ENCODE measurements around the gene TMEM203. TPM values are rescaled to one million over a fixed set of nuclear protein-coding genes. Genes with fewer than 3 reads are reported as not detected.

TMEM203 gene
- polyA plus RNA-seq, 1 of the 3 experiments (the other 2 are of a cell fraction), result 55.6 TPM

DNA sequence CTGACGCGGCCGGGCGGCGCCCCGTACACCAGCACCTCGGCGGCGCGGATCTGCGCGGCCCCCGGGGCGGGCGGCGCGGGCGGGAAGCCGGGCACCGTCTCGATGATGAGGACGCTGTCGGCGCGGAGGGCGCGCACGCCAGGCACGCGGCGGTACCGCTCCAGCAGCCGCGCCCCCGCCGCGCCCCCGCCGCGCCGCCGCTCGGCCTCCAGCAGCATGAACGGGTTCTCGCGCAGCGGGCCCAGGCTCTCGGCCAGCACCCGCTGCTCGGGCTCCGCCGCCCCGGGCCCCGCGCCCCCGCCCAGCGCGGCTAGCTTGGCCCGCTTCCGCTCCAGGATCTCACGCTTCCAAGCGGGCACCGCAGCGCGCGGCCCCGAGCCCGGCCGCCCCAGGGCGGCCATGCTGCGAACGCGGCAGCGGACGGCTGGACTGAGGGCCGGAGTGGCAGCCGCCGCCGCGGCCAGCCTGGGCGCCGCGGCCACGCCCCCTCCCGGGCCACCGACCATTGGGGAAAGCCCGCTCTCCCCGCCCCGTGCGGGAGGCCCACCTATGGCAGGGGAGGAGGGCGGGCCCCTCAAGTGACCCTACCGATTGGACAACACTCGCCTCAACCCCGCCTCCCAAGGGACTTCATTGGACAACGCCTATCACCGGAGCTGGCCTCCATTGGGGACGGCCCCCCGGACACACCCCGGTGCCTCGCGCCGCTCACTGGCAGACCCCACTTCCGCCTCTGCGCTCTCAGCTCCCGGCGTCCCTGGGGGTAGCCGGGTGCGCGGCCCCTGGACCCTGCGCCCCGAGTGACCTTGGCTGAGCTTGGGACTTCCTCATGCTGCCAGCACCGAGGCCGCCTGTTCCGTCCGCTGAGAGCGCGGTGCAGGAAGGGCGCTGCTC, 4.9 kb downstream of the TMEM203 start, which contains the start of gene TPRN:
Gene TPRN, minus strand, starts transcription at position 431 of the 894 bp plus-strand sequence. Its CDS starts 30 bp downstream, at position 401.
- H3K9me2 ChIP-seq, result no peaks in the 10 kb centered on the region
- peak within 1 kb of the TSS; percentile 46 to 87; a peak in 3 of 4 replicates for H3K27ac ChIP-seq (ENCODE audit: low read depth in 2 of 2, low read length in 1 of 2)
- H3F3A ChIP-seq (replicated peaks; ENCODE audit: insufficient read depth), result peaks cover 14% of the 10 kb centered on the region
- H3K9ac ChIP-seq, result peak within 1 kb of the TSS; percentile 66; the same call in 1 of the 2 replicates
- WGBS (ENCODE audit: low lambda C conversion rate), result 0% methylated on average over 15 of the region's 118 CpGs
- no peaks in the 10 kb centered on the region for H3K36me3 ChIP-seq (replicated peaks in 1 of 2; ENCODE audit: control insufficient read depth in 1 of 2, insufficient read depth in 2 of 2, low read length in 1 of 2)
- peak; percentile 100 for DNase-seq
- peak within 1 kb of the TSS; percentile 99 for H3K4me2 ChIP-seq
- H4K20me1 ChIP-seq (ENCODE audit: insufficient read depth), result peaks cover 33% of the 10 kb centered on the region
- H3K27me3 ChIP-seq (ENCODE audit: insufficient read depth), result no peaks in the 10 kb centered on the region
- peak within 1 kb of the TSS; percentile 83; the same call in 1 of the 2 replicates for H2AFZ ChIP-seq (ENCODE audit: low read depth)
- no peaks in the 10 kb centered on the region for H3K9me3 ChIP-seq
- peaks cover 15 to 45% of the 10 kb centered on the region in 2 experiments; a peak in 3 of 4 replicates for H3K4me1 ChIP-seq (ENCODE audit: control insufficient read depth in 1 of 2, insufficient read depth in 2 of 2, low read depth in 1 of 2, low read length in 1 of 2)
- peak within 1 kb of the TSS; percentile 70 to 83 for H3K4me3 ChIP-seq (ENCODE audit: low read depth in 2 of 2, low read length in 1 of 2)
- ChIA-PET POLR2A (interaction anchor here (0.6 to 1.4 kb wide), 7 partner anchors 8 to 222 kb away, joined by 3 to 9 read pairs (median 5); partner anchors contain the start of gene SSNA1), CTCF (interaction anchor here (0.9 to 1.4 kb wide), 5 partner anchors 22 to 171 kb away, joined by 3 to 6 read pairs (median 3); partner anchors contain the start of genes NRARP and UAP1L1)
- peaks cover 80% of the 10 kb centered on the region for H3K79me2 ChIP-seq (ENCODE audit: insufficient read depth)
- no peak for TF ChIP-seq NFIC (IDR thresholded peaks at IDR 0.05; ENCODE audit: borderline replicate concordance)
- TF ChIP-seq POLR2AphosphoS5 (IDR thresholded peaks at IDR 0.05; ENCODE audit: low read depth, low read length), result peak; percentile 75
- TF ChIP-seq FOXM1 (IDR thresholded peaks at IDR 0.05; ENCODE audit: low read depth), result no peak
- peak; percentile 59 for TF ChIP-seq GABPA (IDR thresholded peaks at IDR 0.05; ENCODE audit: low read depth)
- TF ChIP-seq, protein P1, sequence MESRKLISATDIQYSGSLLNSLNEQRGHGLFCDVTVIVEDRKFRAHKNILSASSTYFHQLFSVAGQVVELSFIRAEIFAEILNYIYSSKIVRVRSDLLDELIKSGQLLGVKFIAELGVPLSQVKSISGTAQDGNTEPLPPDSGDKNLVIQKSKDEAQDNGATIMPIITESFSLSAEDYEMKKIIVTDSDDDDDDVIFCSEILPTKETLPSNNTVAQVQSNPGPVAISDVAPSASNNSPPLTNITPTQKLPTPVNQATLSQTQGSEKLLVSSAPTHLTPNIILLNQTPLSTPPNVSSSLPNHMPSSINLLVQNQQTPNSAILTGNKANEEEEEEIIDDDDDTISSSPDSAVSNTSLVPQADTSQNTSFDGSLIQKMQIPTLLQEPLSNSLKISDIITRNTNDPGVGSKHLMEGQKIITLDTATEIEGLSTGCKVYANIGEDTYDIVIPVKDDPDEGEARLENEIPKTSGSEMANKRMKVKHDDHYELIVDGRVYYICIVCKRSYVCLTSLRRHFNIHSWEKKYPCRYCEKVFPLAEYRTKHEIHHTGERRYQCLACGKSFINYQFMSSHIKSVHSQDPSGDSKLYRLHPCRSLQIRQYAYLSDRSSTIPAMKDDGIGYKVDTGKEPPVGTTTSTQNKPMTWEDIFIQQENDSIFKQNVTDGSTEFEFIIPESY (IDR thresholded peaks at IDR 0.05; ENCODE audit: borderline replicate concordance, low read depth), result no peak
- no peak for TF ChIP-seq FOSL2 (IDR thresholded peaks at IDR 0.05; ENCODE audit: borderline replicate concordance, low read depth)
- TF ChIP-seq, protein P2, sequence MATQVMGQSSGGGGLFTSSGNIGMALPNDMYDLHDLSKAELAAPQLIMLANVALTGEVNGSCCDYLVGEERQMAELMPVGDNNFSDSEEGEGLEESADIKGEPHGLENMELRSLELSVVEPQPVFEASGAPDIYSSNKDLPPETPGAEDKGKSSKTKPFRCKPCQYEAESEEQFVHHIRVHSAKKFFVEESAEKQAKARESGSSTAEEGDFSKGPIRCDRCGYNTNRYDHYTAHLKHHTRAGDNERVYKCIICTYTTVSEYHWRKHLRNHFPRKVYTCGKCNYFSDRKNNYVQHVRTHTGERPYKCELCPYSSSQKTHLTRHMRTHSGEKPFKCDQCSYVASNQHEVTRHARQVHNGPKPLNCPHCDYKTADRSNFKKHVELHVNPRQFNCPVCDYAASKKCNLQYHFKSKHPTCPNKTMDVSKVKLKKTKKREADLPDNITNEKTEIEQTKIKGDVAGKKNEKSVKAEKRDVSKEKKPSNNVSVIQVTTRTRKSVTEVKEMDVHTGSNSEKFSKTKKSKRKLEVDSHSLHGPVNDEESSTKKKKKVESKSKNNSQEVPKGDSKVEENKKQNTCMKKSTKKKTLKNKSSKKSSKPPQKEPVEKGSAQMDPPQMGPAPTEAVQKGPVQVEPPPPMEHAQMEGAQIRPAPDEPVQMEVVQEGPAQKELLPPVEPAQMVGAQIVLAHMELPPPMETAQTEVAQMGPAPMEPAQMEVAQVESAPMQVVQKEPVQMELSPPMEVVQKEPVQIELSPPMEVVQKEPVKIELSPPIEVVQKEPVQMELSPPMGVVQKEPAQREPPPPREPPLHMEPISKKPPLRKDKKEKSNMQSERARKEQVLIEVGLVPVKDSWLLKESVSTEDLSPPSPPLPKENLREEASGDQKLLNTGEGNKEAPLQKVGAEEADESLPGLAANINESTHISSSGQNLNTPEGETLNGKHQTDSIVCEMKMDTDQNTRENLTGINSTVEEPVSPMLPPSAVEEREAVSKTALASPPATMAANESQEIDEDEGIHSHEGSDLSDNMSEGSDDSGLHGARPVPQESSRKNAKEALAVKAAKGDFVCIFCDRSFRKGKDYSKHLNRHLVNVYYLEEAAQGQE (IDR thresholded peaks at IDR 0.05; ENCODE audit: low read depth, low read length), result peak; percentile 66
- TF ChIP-seq, protein P3, sequence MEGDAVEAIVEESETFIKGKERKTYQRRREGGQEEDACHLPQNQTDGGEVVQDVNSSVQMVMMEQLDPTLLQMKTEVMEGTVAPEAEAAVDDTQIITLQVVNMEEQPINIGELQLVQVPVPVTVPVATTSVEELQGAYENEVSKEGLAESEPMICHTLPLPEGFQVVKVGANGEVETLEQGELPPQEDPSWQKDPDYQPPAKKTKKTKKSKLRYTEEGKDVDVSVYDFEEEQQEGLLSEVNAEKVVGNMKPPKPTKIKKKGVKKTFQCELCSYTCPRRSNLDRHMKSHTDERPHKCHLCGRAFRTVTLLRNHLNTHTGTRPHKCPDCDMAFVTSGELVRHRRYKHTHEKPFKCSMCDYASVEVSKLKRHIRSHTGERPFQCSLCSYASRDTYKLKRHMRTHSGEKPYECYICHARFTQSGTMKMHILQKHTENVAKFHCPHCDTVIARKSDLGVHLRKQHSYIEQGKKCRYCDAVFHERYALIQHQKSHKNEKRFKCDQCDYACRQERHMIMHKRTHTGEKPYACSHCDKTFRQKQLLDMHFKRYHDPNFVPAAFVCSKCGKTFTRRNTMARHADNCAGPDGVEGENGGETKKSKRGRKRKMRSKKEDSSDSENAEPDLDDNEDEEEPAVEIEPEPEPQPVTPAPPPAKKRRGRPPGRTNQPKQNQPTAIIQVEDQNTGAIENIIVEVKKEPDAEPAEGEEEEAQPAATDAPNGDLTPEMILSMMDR (IDR thresholded peaks at IDR 0.05), result no peak
- TF ChIP-seq MXI1 (IDR thresholded peaks at IDR 0.05; ENCODE audit: low read depth, low read length), result peak; percentile 54
- TF ChIP-seq GATA2 (CRISPR knock-in tag; IDR thresholded peaks at IDR 0.05), result no peak
- TF ChIP-seq TCF12 (IDR thresholded peaks at IDR 0.05), result no peak
- no peak for TF ChIP-seq RCOR1 (IDR thresholded peaks at IDR 0.05; ENCODE audit: low read length)
- peak; percentile 56; the same call in 1 of the 2 replicates for TF ChIP-seq NRF1 (IDR thresholded peaks at IDR 0.05; ENCODE audit: low read depth, low read length)
- TF ChIP-seq, protein P4, sequence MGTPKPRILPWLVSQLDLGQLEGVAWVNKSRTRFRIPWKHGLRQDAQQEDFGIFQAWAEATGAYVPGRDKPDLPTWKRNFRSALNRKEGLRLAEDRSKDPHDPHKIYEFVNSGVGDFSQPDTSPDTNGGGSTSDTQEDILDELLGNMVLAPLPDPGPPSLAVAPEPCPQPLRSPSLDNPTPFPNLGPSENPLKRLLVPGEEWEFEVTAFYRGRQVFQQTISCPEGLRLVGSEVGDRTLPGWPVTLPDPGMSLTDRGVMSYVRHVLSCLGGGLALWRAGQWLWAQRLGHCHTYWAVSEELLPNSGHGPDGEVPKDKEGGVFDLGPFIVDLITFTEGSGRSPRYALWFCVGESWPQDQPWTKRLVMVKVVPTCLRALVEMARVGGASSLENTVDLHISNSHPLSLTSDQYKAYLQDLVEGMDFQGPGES (IDR thresholded peaks at IDR 0.05; ENCODE audit: low read depth, low read length), result peak; percentile 81
- peak; percentile 54; the same call in 1 of the 2 replicates for TF ChIP-seq SIN3A (IDR thresholded peaks at IDR 0.05; ENCODE audit: borderline replicate concordance, low read depth, low read length)
- no peak for TF ChIP-seq JUND (IDR thresholded peaks at IDR 0.05)
- TF ChIP-seq FOXJ3 (CRISPR knock-in tag; IDR thresholded peaks at IDR 0.05), result no peak
- TF ChIP-seq YY1 (IDR thresholded peaks at IDR 0.05; ENCODE audit: low read depth), result peak; percentile 60; the same call in 1 of the 2 replicates
- no peak for TF ChIP-seq SMC3 (IDR thresholded peaks at IDR 0.05; ENCODE audit: low read depth, low read length)
- TF ChIP-seq, protein P5, sequence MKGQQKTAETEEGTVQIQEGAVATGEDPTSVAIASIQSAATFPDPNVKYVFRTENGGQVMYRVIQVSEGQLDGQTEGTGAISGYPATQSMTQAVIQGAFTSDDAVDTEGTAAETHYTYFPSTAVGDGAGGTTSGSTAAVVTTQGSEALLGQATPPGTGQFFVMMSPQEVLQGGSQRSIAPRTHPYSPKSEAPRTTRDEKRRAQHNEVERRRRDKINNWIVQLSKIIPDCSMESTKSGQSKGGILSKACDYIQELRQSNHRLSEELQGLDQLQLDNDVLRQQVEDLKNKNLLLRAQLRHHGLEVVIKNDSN (IDR thresholded peaks at IDR 0.05; ENCODE audit: borderline replicate concordance, low read depth), result no peak
- TF ChIP-seq RAD21 (IDR thresholded peaks at IDR 0.05; ENCODE audit: low read length), result no peak
- no peak for TF ChIP-seq RXRA (IDR thresholded peaks at IDR 0.05; ENCODE audit: borderline replicate concordance, low read depth)
- no peak for TF ChIP-seq MEF2A (IDR thresholded peaks at IDR 0.05; ENCODE audit: borderline replicate concordance, low read depth)
